Measurements from ENCODE around the gene FAM131A. TPM values are rescaled to one million over a fixed set of nuclear protein-coding genes. Genes with fewer than 3 reads are reported as not detected.

The FAM131A gene
- total and polyA plus RNA-seq, 2 donors (not counting 1 experiment from before 2014, with no cell fraction given) = 11.7 to 13.4 TPM

GRCh38 chr3:184373422-184373821, 36.0 kb downstream of the FAM131A start:
- no peaks in the 10 kb centered on the region for H3K9me3 Mint-ChIP-seq (ENCODE audit: insufficient read depth)
- Histone ChIP-seq H3K4me1 (ENCODE audit: control insufficient read depth in 2 of 2, insufficient read depth in 2 of 2, low read length in 2 of 2) (no peaks in the 10 kb centered on the region), H4K20me1 (ENCODE audit: control insufficient read depth, insufficient read depth, low read length, poor library complexity, severe bottlenecking) (no peaks in the 10 kb centered on the region), H3K4me3 (ENCODE audit: control extremely low read depth in 1 of 5, extremely low read depth in 1 of 5, insufficient read depth in 1 of 5, low read depth in 2 of 5, low read length in 4 of 5) (no peak overlapping the region), H3K4me2 (replicated peaks; ENCODE audit: low read depth, low read length, poor library complexity, severe bottlenecking) (no peak overlapping the region), H3K36me3 (replicated peaks in 1 of 2; ENCODE audit: control extremely low read depth in 1 of 2, control insufficient read depth in 1 of 2, extremely low read depth in 1 of 2, insufficient read depth in 2 of 2, low read length in 1 of 2) (peaks cover 0 to 12% of the 10 kb centered on the region in 2 experiments), H3K27me3 (replicated peaks in 1 of 4; ENCODE audit: control extremely low read depth in 1 of 4, control insufficient read depth in 3 of 4, insufficient read depth in 4 of 4, low read length in 3 of 4) (peaks cover 0 to 25% (median 5%) of the 10 kb centered on the region in 4 experiments), H3K79me2 (ENCODE audit: control insufficient read depth, insufficient read depth, low read length) (no peaks in the 10 kb centered on the region), H3K9ac (ENCODE audit: low read length) (no peak overlapping the region), H3K9me3 (ENCODE audit: control extremely low read depth in 1 of 3, control insufficient read depth in 2 of 3, insufficient read depth in 1 of 3, low read length in 2 of 3) (no peaks in the 10 kb centered on the region), H2AFZ (ENCODE audit: insufficient read depth, low read depth, low read length, poor library complexity, severe bottlenecking) (no peak overlapping the region), H3K27ac (ENCODE audit: low read length in 2 of 2) (no peak overlapping the region)
- H3K4me3 Mint-ChIP-seq = no peak overlapping the region
- POLR2A ChIA-PET = no interaction called here
- CTCF ChIA-PET = interaction anchor here (1.1 to 7.4 kb wide), 3 partner anchors 141 to 171 kb away, joined by 3 to 107 read pairs (median 17); no protein-coding TSS in a partner anchor
- intact Hi-C loops (cut with micrococcal nuclease) = no loop called here
- DNase-seq (no peak), ATAC-seq (ENCODE audit: low read depth) (no peak)
- peaks cover 31% of the 10 kb centered on the region for H3K27me3 Mint-ChIP-seq
- WGBS (ENCODE audit: insufficient coverage) = 90% methylated on average over 6 of the region's 6 CpGs
- TF ChIP-seq CTCF (IDR thresholded peaks at IDR 0.05) = no peak
- no peak for TF ChIP-seq EZH2 (IDR thresholded peaks at IDR 0.05; ENCODE audit: borderline replicate concordance, insufficient read depth, low read depth, low read length, poor library complexity, severe bottlenecking)
- no peak overlapping the region for H3K27ac Mint-ChIP-seq
- peaks cover 2% of the 10 kb centered on the region for H3K4me1 Mint-ChIP-seq

- Histone ChIP-seq H3K27ac (ENCODE audit: low read length in 2 of 2) (no peak overlapping the region), H3K9ac (ENCODE audit: low read length) (no peak overlapping the region), H3K79me2 (ENCODE audit: control insufficient read depth, insufficient read depth, low read length) (no peaks in the 10 kb centered on the region), H3K27me3 (replicated peaks in 1 of 4; ENCODE audit: control extremely low read depth in 1 of 4, control insufficient read depth in 3 of 4, insufficient read depth in 4 of 4, low read length in 3 of 4) (peaks cover 0 to 41% (median 15%) of the 10 kb centered on the region in 4 experiments), H3K4me2 (replicated peaks; ENCODE audit: low read depth, low read length, poor library complexity, severe bottlenecking) (no peak overlapping the region), H3K4me1 (ENCODE audit: control insufficient read depth in 2 of 2, insufficient read depth in 2 of 2, low read length in 2 of 2) (peaks cover 3 to 4% of the 10 kb centered on the region in 2 donors), H3K4me3 (ENCODE audit: control extremely low read depth in 1 of 5, extremely low read depth in 1 of 5, insufficient read depth in 1 of 5, low read depth in 2 of 5, low read length in 4 of 5) (no peak overlapping the region), H3K36me3 (replicated peaks in 1 of 2; ENCODE audit: control extremely low read depth in 1 of 2, control insufficient read depth in 1 of 2, extremely low read depth in 1 of 2, insufficient read depth in 2 of 2, low read length in 1 of 2) (no peaks in the 10 kb centered on the region), H3K9me3 (ENCODE audit: control extremely low read depth in 1 of 3, control insufficient read depth in 2 of 3, insufficient read depth in 1 of 3, low read length in 2 of 3) (no peaks in the 10 kb centered on the region), H2AFZ (ENCODE audit: insufficient read depth, low read depth, low read length, poor library complexity, severe bottlenecking) (no peak overlapping the region), H4K20me1 (ENCODE audit: control insufficient read depth, insufficient read depth, low read length, poor library complexity, severe bottlenecking) (no peaks in the 10 kb centered on the region)
- no peak for ATAC-seq (ENCODE audit: low read depth)
- ChIA-PET CTCF (interaction anchor here (1.1 to 1.8 kb wide), 4 partner anchors 22 to 138 kb away, joined by 3 to 7 read pairs (median 3); no protein-coding TSS in a partner anchor), POLR2A (no interaction called here)
- 95% methylated on average over 11 of the region's 12 CpGs for WGBS (ENCODE audit: insufficient coverage)
- peaks cover 11% of the 10 kb centered on the region for H3K4me1 Mint-ChIP-seq
- no peaks in the 10 kb centered on the region for H3K9me3 Mint-ChIP-seq (ENCODE audit: insufficient read depth)
- intact Hi-C loops (cut with micrococcal nuclease) = no loop called here
- H3K27ac Mint-ChIP-seq = no peak overlapping the region
- no peak for DNase-seq
- peaks cover 43% of the 10 kb centered on the region for H3K27me3 Mint-ChIP-seq
- no peak overlapping the region for H3K4me3 Mint-ChIP-seq
- TF ChIP-seq CTCF (IDR thresholded peaks at IDR 0.05) = no peak
- TF ChIP-seq EZH2 (IDR thresholded peaks at IDR 0.05; ENCODE audit: borderline replicate concordance, insufficient read depth, low read depth, low read length, poor library complexity, severe bottlenecking) = no peak
Measured at GRCh38 chr3:184375747-184376461, 38.5 kb downstream of the FAM131A start.
